NCI-H2107 (cell line): ENCODE results near the gene ARF3.
"Not testable (repeated sequence)": the region's sequence is repeated elsewhere in the genome, so short reads cannot be mapped to it uniquely, and the experiment has no call there.

ENCODE experiments used
- DNase-seq: peaks from one replicate; lab custom pipeline; 2025; lab: John Stamatoyannopoulos, UW

Gene ARF3

DNA sequence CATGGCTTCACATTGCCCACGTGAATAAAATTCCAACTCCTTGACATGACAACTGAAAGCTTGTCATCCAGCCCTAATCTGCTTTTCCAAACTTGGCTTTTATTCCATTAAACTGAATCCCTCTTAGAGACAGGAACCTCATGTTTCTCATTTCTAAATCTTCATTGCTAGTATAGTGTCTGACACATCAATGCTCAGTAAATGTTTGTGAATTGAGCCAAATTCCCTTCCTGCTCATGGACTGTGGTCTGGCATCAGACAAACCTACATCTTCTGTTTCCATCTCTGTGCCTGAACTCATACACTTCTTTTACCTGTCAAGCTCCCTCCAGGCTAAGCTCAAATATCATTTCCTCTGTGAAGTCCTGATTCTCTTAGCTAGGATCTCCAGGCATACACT is 27.7 kb downstream of the ARF3 start:
- no peak for DNase-seq

DNA sequence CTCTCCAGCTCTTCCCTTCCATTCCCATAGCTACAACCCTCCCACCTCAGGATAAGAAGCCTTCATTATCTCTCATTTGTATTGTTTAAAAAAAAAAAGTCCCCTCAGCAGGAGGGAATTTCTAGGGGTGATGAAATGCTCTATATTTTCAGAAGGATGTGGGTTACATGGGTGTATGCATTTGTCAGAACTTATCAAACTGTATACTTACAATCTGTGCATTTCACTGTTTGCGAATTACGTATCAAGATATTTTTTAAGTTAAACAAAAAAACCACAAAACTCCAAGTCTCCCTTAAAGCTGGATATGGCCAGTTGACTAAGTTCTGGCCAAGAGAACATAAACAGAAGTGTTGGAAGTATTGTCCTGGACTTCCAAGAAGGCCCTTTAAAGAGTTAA is 30.0 kb downstream of the ARF3 start:
- no peak for DNase-seq

DNA sequence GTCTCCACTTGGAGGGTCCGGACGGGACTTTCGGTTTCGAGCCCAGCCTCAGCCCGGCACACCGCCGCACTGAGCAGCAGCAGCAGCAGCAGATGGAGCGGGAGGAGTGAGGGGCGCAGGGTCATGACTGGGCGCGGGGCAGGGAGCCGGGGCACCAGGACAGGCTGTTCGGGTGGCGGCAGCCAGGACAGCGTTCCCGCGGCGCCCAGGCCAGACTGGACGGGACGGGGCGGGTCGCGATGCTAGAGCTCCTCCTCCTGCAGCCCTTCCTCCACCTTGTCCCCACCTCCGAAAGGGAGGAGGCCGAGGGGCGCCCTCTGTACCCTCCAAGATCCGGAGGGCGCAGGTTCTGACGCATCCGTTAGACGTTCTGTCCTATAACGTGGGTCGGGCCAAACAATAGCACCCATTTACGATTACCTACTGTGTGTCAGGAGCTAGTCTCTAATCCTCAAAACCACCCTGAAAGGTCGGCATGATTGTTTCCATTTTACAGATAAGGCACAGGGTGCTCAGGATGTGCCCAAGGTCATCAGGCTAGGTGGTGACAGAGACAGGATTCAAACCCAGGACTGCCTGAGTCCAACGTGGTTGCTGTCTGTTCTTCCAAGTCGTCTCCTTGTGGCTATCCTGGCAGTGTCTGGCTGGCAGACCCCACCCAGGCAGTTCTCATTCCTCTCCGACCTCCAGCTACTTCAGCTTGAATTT is 31.8 kb downstream of the ARF3 start, which contains the start of gene FKBP11:
FKBP11 (minus strand) TSS at position 189 of the 708 bp plus-strand sequence; CDS start at position 125, 64 bp downstream.
- no peak for DNase-seq

DNA sequence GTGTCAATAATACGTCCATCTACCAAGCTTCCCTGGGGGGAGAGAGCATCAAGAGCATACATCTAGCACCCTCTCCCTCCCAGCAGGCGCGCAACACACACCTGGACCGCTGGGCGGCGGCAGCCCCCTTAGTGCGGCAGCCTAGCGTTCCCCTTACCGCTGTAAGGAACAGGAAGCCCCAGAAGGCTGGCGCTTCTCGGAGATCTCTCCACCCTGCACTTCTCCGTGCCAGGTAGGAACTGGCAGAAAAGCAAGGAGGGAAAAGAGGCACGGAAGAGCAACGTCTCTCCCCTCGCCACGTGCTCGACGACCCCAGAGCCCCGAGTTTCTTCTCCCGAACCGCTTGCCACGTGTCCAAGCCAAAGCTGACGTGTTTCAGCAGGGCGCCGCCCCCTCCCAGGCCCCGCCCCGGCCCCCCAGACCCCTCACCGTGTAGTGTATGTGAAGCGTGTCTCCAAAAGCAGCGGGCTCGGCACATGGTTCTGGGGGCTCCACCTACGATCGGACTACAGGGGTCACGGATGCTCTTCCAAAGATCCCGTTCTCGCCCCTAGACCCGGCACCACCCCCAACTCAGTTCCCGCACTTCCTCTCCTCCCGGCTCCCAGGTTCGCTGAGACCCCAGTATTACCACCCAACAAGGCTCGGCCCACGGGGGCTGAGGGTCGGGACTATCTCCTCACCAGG is 32.5 kb downstream of the ARF3 start:
- peak; percentile 33 for DNase-seq

DNA sequence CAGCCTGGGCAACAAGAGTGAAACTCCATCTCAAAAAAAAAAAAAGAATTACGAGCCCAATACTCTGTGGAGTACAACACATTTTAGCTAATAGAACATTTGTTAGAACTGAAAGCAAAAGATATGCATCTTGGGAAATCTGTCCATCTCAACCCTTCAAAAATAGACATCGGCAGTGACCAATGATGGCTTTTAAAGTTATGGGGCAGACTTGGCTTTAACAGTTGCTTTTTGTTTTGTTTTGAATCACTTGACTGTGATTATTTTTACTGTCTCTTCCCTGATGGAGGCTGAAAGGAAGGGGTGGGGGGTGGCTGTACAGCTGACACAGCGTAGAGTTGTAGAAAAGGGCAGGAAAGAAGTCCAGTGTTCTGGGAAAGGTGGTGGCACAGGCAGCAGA is 34.2 kb downstream of the ARF3 start:
- no peak for DNase-seq

DNA sequence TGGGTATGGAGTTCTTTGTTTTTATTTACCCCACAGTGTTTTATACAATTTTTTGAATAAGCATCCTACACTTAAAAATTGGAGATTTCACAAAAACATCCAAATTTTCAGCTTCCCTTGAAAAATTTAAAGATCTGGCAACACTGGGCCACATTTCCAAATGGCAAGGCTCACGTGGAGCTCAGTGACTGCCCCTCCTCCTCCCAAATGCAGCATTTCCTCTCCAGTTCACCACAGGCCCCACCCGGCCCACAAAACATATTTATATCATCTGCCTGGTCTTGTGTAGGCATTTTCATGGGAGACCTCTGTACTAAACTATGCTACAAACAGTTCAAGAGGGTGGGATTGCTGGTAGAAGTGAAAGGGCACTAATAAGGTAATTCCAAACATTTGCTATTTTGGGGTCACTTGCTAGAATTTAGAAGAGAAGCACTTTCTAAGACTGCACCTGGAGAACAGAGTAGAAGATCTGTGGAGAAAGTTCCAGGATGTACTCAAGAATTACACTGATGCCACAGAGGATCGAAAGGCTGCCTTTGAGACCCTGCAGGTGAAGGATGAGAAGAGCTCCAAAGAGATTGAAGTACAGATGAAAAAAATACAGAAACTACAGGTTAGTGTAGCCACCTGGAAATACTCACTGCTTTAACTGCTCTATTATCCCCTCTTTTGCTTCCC is 39.3 kb downstream of the ARF3 start:
- no peak for DNase-seq

DNA sequence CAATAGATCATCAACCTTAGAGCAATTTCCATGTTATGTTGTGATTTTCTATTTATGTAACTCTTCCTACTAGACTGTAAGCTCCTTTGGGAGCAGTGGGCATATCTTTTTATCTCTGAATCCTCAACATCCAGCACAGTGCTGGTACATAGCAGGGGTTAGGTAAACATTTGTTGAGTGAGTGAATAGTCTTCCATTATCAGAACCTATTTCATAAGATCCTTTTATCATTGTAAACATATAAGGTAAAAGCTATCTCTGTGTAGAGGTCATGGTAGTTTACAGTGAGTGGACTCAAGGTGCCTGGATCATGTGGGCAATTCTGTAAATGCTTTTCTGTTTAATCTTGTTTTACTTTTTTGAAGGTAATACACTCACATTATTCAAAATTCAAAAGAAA is 47.1 kb downstream of the ARF3 start:
- DNase-seq, result no peak

DNA sequence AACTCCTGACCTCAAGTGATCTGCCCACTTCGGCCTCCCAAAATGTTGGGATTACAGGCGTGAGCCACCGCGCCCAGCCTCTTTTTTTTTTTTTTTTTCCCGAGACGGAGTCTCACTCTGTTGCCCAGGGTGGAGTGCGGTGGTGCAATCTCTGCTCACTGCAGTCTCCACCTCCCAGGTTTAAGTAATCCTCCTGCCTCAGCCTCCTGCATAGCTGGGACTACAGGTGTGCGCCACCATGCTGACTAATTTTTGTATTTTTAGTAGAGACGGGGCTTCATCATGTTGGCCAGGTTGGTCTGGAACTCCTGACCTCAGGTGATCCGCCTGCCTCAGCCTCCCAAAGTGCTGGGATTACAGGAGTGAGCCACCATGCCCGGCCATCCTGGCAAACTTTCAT is 47.6 kb downstream of the ARF3 start:
- DNase-seq, result not testable (repeated sequence)

DNA sequence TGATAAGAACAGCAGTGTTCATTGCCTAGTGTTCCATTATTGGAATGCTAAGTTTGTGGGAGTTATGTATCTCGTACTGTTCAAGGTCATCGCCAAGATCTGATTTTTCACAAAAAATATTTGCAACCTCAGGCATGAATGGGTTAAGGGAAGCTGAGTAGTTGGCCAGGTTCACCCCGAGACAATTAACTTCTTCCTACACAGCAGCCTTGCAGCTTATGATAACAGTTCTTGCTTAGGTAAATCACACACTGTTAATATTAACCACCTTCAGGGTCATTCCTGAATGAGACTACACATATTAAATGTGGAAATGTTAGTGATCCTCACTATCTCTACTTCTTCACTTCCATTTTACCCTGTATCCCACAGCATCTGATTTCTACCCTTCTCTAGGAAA is 50.0 kb downstream of the ARF3 start:
- no peak for DNase-seq

DNA sequence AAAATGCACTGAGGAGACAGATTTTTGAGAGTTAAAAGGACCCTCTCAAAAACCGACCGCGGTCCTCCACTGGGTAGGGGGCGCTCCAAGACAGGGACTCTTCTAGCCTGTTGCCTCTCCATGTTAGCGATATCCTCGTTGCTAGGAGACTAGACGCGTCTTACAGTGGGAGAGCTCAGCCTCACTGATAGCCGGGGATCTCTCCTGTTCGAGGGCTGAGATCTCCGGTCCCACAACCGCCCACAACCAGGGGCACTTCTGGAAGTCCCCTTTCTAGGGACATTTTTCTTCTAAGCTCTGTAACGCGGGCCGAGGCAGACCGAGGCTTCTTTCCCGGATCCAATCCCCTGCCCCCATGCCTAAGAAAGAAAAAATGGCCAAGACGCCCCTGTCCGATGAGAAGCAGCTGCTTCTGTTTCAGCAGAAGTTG is 53.3 kb downstream of the ARF3 start:
- DNase-seq, result peak; percentile 75

DNA sequence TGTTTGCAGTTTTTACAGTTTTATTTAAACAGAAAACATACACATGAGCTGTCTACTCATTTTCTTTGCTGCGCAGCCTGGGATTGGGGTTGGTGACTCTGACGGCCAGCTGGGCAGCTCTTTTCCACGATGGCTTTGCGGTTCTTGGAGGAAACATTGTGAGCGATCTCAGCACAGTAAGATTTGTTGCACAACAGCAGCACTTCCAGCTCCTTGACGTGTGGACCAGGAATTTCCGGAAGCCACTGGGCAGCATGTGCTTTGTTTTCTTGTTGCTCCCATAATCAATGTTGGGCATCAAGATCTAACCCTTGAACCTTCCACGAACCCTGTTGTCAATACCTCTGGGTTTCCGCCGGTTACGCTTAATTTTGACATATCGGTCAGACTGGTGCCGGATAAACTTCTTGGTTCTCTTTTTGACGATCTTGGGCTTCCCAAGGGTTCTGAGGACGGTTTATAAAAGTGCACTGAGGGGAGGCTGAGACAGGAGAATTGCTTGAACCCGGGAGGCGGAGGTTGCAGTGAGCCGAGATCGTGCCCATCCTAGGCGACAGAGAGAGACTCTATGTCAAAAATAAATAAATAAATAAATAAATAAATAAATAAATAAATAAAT is 53.8 kb downstream of the ARF3 start:
- no peak for DNase-seq

DNA sequence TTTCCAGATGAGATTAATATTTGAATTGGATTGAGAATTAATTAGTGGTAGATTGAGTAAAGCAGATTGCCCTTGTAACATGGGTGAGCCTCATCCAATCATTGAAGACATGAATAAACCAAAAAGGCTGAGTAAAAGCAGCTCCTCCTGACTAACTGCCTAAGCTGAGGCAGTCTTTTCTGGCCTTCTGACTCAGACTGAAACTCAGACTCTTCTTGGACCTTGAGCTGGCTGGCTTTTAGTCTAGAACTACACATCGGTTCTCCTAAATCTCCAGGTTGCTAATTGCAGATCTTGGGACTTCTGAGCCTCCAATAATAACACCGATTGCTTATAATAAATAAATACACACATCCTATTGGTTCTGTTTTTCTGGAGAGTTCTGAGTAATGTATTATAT is 56.0 kb downstream of the ARF3 start:
- no peak for DNase-seq

DNA sequence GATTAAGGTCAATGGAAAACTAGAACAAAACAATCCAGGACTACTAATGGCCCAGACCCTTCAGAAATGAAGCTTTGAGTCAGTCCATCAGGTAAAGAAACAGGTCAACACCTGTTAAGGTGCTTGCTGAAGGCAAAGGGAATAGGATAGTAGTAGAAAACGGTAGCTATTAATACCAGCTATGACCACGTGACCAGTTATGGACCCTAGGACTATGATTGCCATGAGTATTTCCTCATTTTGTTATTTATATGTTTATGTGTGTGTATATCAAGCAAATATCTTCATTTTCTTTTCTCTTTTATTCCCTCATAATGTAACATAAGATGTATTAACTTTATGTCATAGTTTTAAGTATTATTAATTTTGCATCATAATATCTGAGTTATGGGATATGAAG is 57.6 kb downstream of the ARF3 start:
- no peak for DNase-seq

DNA sequence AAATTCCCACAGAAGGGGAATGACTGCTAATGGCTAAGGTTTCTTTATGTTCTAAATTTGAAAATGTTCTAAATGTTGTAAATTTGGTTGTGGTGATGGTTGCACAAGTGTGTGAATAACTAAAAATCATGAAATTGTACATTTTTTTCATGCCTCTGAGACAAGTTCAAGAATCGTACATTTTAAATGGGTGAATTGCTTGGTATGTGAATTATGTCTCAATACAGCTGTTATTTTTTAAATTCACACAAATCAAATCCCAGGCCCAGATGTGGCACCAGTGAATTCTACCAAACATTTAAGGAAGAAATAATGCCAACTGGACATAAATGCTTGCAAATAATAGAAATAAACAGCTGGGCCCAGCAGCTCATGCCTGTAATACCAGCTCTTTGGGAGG is 63.0 kb downstream of the ARF3 start:
- DNase-seq, result no peak

DNA sequence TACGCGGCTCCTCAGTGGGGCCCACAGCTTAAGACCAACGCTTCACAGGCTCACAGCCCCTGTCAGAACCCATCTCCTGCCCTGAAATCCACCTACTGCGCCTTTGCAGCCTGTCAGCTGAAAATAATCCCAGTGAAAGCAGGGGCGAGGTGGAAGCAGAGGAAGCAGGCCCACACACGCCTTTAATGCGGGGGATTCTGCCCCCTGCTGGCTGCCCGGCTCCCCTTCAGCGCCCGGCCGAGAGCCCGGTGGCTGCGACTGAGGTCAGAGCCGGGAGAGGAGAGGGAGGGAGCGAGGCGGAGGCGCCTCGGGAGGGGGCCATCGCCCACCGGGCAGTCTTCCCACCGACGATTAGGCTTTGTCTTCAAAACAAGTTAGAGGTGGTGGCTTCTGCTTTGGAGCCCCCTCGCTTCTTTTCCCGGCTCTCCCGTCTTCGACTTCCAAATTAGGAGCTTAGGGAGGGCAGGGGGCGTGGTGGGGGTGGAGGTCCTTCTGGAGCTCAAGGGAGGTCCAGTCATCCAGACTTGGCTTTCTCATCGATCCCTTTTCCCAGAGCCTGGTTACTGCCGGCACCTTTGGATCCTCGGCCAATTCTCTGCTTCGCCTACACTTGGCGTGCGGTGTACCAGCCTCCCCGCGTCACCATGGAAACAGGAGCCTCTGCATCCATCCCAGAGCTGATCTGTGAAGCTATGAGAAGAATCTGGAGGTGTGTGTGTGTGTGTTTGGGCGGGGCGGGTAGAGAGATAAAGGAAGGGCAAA is 66.4 kb downstream of the ARF3 start:
- peak; percentile 39 for DNase-seq

DNA sequence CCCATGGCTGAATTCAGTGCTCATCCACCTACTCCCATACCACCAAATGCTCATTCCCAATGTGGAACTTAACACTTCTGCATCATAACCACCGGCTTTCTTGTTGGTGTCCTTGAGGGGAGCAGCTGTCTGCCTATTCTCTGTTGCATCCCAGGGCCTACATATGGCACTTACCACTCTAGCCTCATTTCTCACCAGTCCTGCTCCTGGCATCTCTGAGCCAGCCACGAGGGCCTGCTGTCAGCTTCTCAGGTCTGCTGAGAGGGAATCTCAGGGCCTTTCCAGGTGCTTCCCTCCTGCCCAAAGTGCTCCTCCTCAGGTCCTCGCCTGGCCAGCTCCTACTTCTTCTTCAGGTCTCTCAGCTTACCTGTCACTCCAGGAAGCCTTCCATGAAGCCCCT is 67.6 kb downstream of the ARF3 start:
- DNase-seq, result no peak
